ENCODE results near the gene AIFM3. TPM values are rescaled to one million over a fixed set of nuclear protein-coding genes. Genes with fewer than 3 reads are reported as not detected.
A peak's percentile ranks its signal among the peaks of the same experiment; 100 is the strongest.

Gene AIFM3
- total RNA-seq, 4 donors from 2014 or later = 112 to 150 (median 126) TPM

DNA sequence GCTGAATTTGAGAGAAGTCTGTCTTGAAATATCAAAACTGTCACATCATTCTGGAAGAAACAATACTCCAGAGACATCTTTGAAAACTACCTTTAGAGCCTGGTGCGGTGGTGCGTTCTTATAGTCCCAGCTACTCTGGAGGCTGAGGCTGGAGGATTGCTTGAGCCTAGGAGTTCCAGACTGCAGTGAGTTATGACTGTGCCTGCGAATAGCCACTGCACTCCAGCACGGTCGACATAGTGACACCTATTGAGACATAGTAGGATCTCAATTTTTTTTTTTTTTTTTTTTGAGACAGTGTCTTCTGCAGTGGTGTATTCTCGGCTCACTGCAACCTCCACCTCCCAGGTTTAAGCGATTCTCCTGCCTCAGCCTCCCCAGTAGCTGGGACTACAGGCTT lies 11.5 kb upstream of the AIFM3 start:
- no peaks in the 10 kb centered on the region for H3K27me3 ChIP-seq
- 58% methylated on average over 7 of the region's 7 CpGs; no CpG with 5 or more reads in 1 of the 2 donors for WGBS, 2 donors (ENCODE audit: low coverage in 1 of 2)
- H3K27ac ChIP-seq = peak overlapping the region; percentile 86 to 93 (median 89)
- H3K4me1 ChIP-seq = peaks cover 20 to 68% (median 58%) of the 10 kb centered on the region in 4 donors
- H3K36me3 ChIP-seq = peaks cover 0 to 6% (median 0%) of the 10 kb centered on the region in 4 donors
- peak overlapping the region in 3 of 4 donors; percentile 1 to 75 (median 19) for H3K4me3 ChIP-seq
- in situ Hi-C loops (cut with MboI; ENCODE audit: low pct_ligation_motif_present in 1 of 4, low pct_unique_long_range_greater_than_20kb in 1 of 4, low sequenced_read_pairs in 3 of 4) = loop anchor here in 1 of 4 donors (25.0 kb wide), 1 partner anchor 107 kb away; no protein-coding TSS in a partner anchor
- intact Hi-C loops (cut with DNase I; ENCODE audit: low total_unique reads) = loop anchor here (5.0 kb wide), 1 partner anchor 73 kb away; no protein-coding TSS in a partner anchor
- no peak for DNase-seq
- TF ChIP-seq POLR2A (IDR thresholded peaks at IDR 0.05) = no peak
- TF ChIP-seq POLR2AphosphoS5 (IDR thresholded peaks at IDR 0.05) = no peak
- TF ChIP-seq, protein P1, sequence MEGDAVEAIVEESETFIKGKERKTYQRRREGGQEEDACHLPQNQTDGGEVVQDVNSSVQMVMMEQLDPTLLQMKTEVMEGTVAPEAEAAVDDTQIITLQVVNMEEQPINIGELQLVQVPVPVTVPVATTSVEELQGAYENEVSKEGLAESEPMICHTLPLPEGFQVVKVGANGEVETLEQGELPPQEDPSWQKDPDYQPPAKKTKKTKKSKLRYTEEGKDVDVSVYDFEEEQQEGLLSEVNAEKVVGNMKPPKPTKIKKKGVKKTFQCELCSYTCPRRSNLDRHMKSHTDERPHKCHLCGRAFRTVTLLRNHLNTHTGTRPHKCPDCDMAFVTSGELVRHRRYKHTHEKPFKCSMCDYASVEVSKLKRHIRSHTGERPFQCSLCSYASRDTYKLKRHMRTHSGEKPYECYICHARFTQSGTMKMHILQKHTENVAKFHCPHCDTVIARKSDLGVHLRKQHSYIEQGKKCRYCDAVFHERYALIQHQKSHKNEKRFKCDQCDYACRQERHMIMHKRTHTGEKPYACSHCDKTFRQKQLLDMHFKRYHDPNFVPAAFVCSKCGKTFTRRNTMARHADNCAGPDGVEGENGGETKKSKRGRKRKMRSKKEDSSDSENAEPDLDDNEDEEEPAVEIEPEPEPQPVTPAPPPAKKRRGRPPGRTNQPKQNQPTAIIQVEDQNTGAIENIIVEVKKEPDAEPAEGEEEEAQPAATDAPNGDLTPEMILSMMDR (IDR thresholded peaks at IDR 0.05) = no peak
- TF ChIP-seq EP300 (IDR thresholded peaks at IDR 0.05; ENCODE audit: low read depth) = no peak
- no peaks in the 10 kb centered on the region for H3K9me3 ChIP-seq

DNA sequence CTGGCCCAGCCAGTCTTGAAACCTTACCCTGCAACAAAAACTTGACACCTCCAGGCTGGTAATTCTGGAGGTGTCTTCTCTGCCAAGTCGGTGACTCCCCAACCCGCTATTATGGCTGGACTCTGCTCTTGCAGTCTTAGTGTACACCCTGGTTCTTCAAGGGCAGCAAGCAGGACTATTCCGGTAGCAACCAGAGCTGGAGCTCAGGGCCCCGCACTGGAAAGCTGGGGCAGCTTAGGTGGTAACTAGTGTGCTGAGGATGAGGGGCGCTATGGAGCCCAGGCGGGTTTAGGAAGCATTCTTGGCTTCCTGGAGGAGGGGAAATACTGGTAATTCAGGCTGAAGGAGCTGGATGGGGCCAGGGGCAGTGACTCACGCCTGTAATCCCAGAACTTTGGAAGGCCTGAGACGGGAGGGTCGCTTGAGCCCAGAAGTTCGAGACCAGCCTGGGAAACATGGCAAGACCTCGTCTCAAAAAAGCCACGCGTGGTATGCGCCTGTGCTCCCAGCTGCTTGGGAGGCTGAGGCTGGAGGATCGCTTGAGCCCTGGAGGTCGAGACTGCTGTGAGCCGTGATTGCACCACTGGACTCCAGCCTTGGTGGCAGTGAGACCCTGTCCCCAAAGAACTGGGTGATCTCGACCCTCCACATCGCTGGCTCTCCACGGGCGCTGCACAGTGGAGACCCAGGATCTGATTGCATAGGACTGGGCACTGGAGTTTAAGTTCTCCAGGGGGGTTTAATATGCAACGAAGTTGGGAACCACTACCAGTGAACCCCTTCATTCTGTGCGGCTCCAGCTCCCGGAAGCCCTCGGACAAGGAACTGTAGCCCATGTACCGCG lies 10.6 kb upstream of the AIFM3 start:
- peak; percentile 87 for DNase-seq
- H3K9me3 ChIP-seq = no peaks in the 10 kb centered on the region
- TF ChIP-seq EP300 (IDR thresholded peaks at IDR 0.05; ENCODE audit: low read depth) = no peak
- TF ChIP-seq POLR2A (IDR thresholded peaks at IDR 0.05) = peak; percentile 91
- TF ChIP-seq POLR2AphosphoS5 (IDR thresholded peaks at IDR 0.05) = peak; percentile 53 to 92 (median 91)
- TF ChIP-seq, protein P1 (IDR thresholded peaks at IDR 0.05) = peak in 2 of 5 experiments; percentile 8 to 21
- peaks cover 18 to 62% (median 50%) of the 10 kb centered on the region in 4 donors for H3K4me1 ChIP-seq
- H3K4me3 ChIP-seq = peak overlapping the region; percentile 54 to 75 (median 64)
- no peaks in the 10 kb centered on the region for H3K36me3 ChIP-seq
- in situ Hi-C loops (cut with MboI; ENCODE audit: low pct_ligation_motif_present in 1 of 4, low pct_unique_long_range_greater_than_20kb in 1 of 4, low sequenced_read_pairs in 3 of 4) (loop anchor here in 1 of 4 donors (25.0 kb wide), 1 partner anchor 106 kb away; no protein-coding TSS in a partner anchor), intact Hi-C loops (cut with DNase I; ENCODE audit: low total_unique reads) (loop anchor here (5.0 kb wide), 1 partner anchor 74 kb away; no protein-coding TSS in a partner anchor)
- peak overlapping the region; percentile 86 to 93 (median 89) for H3K27ac ChIP-seq
- H3K27me3 ChIP-seq = no peaks in the 10 kb centered on the region
- WGBS, 2 donors (ENCODE audit: low coverage in 1 of 2) = 26 to 42% methylated on average over 7 to 17 of the region's 27 CpGs

DNA sequence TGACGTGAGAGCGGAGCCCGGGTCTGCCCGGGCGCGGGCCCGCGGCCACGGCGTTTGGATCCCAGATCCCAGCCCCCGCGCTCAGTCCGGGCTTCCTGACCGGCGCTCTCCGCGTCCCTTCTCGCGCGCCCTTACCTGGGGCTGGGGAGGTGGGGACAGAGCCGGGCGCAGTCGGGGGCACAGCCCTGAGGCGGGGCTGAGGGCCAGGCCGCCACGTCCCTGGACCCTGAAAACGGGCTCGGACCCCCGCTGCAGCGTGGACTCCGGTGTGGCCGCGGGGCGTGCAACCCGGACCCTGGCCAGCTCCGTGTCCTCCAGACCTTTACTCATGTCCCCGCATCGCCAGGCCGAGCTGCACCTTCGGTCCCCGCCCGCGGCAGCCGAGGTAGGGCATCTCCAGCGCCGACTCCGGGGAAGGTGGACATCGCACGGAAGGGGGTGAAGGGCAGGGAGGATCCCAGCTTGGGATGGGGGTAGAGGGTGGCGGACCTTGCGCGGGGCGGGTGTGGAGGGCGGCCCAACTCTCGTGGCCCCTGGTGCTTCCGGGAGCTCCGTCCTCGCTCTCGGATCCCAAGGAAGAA lies 9.9 kb upstream of the AIFM3 start:
- peak overlapping the region; percentile 54 to 75 (median 64) for H3K4me3 ChIP-seq
- 2% methylated on average over 10 of the region's 59 CpGs; no CpG with 5 or more reads in 1 of the 2 donors for WGBS, 2 donors (ENCODE audit: low coverage in 1 of 2)
- peaks cover 12 to 58% (median 42%) of the 10 kb centered on the region in 4 donors for H3K4me1 ChIP-seq
- peak; percentile 44 for DNase-seq
- H3K27ac ChIP-seq = peak overlapping the region; percentile 86 to 93 (median 89)
- in situ Hi-C loops (cut with MboI; ENCODE audit: low pct_ligation_motif_present in 1 of 4, low pct_unique_long_range_greater_than_20kb in 1 of 4, low sequenced_read_pairs in 3 of 4) = loop anchor here in 1 of 4 donors (25.0 kb wide), 1 partner anchor 105 kb away; no protein-coding TSS in a partner anchor
- TF ChIP-seq POLR2A (IDR thresholded peaks at IDR 0.05) = peak; percentile 75
- TF ChIP-seq, protein P1 (IDR thresholded peaks at IDR 0.05) = peak in 1 of 5 experiments; percentile 20
- TF ChIP-seq EP300 (IDR thresholded peaks at IDR 0.05; ENCODE audit: low read depth) = no peak
- TF ChIP-seq POLR2AphosphoS5 (IDR thresholded peaks at IDR 0.05) = peak in 2 of 3 donors; percentile 27 to 74
- no peaks in the 10 kb centered on the region for H3K36me3 ChIP-seq
- H3K9me3 ChIP-seq = no peaks in the 10 kb centered on the region
- intact Hi-C loops (cut with DNase I; ENCODE audit: low total_unique reads) = loop anchor here (5.0 kb wide), 1 partner anchor 75 kb away; no protein-coding TSS in a partner anchor
- no peaks in the 10 kb centered on the region for H3K27me3 ChIP-seq

Data from transverse colon (tissue), 4 donors.